Measurements from ENCODE around the gene CHD9NB. TPM values are rescaled to one million over a fixed set of nuclear protein-coding genes. Genes with fewer than 3 reads are reported as not detected.

CHD9NB gene
- total and polyA plus RNA-seq, 10 of the 15 experiments (the other 5 are each of a cell fraction or from before 2014, with no cell fraction given) = 0.14 to 1.6 (median 0.73) TPM

DNA sequence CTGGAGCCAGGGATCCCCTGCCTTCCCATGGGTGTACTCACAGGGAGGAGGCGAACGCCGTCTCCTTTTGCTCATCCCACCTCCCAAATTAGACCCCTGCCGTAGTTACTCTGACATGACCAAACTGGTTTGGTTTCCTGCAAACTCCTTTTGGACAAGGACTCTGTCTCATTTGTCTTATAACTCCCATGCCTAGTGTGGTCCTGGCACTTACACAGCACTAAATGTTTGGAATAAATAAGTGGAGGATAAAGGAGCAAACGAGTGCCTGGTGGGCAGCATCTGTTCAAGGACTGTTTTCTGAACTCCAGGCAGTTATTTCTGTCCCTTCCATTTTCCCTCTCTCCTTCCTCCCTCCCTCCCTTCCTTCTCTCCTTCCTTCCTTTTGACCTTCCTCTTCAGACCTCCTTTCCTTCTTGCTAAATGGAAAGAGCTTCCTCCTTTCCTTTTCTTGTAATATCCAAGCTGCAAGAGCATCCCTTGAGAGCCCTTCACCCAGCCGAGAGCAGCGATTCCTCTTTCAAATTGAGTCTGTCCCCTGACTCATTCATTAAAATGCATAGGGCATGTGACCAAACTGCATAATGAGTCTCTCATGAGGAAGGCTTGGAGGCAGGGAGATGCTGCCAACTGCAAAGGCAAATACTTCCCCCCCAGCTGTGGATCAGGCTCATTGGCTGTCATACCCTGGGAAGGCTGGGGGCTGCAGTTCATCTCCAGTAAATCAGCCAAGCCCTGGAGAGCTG, 38.9 kb upstream of the CHD9NB start (continued):
- no peak for TF ChIP-seq E4F1 (IDR thresholded peaks at IDR 0.05; ENCODE audit: borderline replicate concordance, partially characterized antibody)
- TF ChIP-seq E2F4 (IDR thresholded peaks at IDR 0.05; ENCODE audit: low read depth, low read length) = no peak
- no peak for TF ChIP-seq PAX5 (IDR thresholded peaks at IDR 0.05; ENCODE audit: borderline replicate concordance, low read depth, low read length)
- no peak for TF ChIP-seq CBX5 (IDR thresholded peaks at IDR 0.05; ENCODE audit: low read depth)
- no peak for TF ChIP-seq SMAD5 (IDR thresholded peaks at IDR 0.05; ENCODE audit: low read depth)
- TF ChIP-seq PAX8 (IDR thresholded peaks at IDR 0.05) = no peak
- TF ChIP-seq ELK1 (IDR thresholded peaks at IDR 0.05; ENCODE audit: low read depth, low read length) = no peak
- TF ChIP-seq EED (IDR thresholded peaks at IDR 0.05; ENCODE audit: low read depth) = peak; percentile 87
- no peak for TF ChIP-seq SIN3A (IDR thresholded peaks at IDR 0.05; ENCODE audit: low read depth, low read length)
- TF ChIP-seq CREB1 (IDR thresholded peaks at IDR 0.05; ENCODE audit: low read depth) = 0 out of 2 replicates have a peak, but pooled peaks have one; percentile 21
- TF ChIP-seq PRDM15 (CRISPR knock-in tag; IDR thresholded peaks at IDR 0.05) = no peak
- TF ChIP-seq MTA3 (IDR thresholded peaks at IDR 0.05; ENCODE audit: borderline replicate concordance, low read length) = no peak
- TF ChIP-seq CEBPB (IDR thresholded peaks at IDR 0.05; ENCODE audit: borderline replicate concordance in 1 of 2, low read depth in 2 of 2, low read length in 2 of 2) = no peak
- no peak for TF ChIP-seq ZNF24 (IDR thresholded peaks at IDR 0.05)
- TF ChIP-seq, protein P1, sequence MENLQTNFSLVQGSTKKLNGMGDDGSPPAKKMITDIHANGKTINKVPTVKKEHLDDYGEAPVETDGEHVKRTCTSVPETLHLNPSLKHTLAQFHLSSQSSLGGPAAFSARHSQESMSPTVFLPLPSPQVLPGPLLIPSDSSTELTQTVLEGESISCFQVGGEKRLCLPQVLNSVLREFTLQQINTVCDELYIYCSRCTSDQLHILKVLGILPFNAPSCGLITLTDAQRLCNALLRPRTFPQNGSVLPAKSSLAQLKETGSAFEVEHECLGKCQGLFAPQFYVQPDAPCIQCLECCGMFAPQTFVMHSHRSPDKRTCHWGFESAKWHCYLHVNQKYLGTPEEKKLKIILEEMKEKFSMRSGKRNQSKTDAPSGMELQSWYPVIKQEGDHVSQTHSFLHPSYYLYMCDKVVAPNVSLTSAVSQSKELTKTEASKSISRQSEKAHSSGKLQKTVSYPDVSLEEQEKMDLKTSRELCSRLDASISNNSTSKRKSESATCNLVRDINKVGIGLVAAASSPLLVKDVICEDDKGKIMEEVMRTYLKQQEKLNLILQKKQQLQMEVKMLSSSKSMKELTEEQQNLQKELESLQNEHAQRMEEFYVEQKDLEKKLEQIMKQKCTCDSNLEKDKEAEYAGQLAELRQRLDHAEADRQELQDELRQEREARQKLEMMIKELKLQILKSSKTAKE (IDR thresholded peaks at IDR 0.05; ENCODE audit: low read depth, poor library complexity, severe bottlenecking) = no peak
- TF ChIP-seq, protein P2, sequence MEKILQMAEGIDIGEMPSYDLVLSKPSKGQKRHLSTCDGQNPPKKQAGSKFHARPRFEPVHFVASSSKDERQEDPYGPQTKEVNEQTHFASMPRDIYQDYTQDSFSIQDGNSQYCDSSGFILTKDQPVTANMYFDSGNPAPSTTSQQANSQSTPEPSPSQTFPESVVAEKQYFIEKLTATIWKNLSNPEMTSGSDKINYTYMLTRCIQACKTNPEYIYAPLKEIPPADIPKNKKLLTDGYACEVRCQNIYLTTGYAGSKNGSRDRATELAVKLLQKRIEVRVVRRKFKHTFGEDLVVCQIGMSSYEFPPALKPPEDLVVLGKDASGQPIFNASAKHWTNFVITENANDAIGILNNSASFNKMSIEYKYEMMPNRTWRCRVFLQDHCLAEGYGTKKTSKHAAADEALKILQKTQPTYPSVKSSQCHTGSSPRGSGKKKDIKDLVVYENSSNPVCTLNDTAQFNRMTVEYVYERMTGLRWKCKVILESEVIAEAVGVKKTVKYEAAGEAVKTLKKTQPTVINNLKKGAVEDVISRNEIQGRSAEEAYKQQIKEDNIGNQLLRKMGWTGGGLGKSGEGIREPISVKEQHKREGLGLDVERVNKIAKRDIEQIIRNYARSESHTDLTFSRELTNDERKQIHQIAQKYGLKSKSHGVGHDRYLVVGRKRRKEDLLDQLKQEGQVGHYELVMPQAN (conservative IDR thresholded peaks at IDR 0.05) = no peak
- peak; percentile 43 for TF ChIP-seq ATF7 (IDR thresholded peaks at IDR 0.05; ENCODE audit: low read depth)

Data from GM12878 (cell line).